SK-N-SH (cell line): ENCODE measurements around the gene ACAD11.

Experiments
- EP300 ChIP-seq, 2 experiments: IDR thresholded peaks; 2 replicates each; pipeline versions ENCODE4 v1.4.0 to v1.6.1; 2012; ENCODE audit warnings: borderline replicate concordance in 1 of 2, low read depth in 1 of 2, low read length in 1 of 2
- FOSL2 ChIP-seq: IDR thresholded peaks from 2 replicates; pipeline ENCODE4 v1.4.0; 2012; ENCODE audit warnings: low read depth, mild to moderate bottlenecking, moderate library complexity, borderline replicate concordance
- GABPA ChIP-seq: IDR thresholded peaks from 2 replicates; pipeline ENCODE4 v1.4.0; 2012; ENCODE audit warnings: low read depth, mild to moderate bottlenecking
- IRF3 ChIP-seq: fragments of 150-350 bp; IDR thresholded peaks from 2 replicates; pipeline ENCODE4 v1.6.1; 2016; ENCODE audit warnings: mild to moderate bottlenecking, low read depth, low read length
- MAX ChIP-seq: IDR thresholded peaks from 2 replicates; pipeline ENCODE4 v1.4.0; 2012; ENCODE audit warnings: low read depth
- NFIC ChIP-seq: IDR thresholded peaks from 2 replicates; pipeline ENCODE4 v1.4.0; 2012; ENCODE audit warnings: borderline replicate concordance
- RFX5 ChIP-seq: IDR thresholded peaks from 2 replicates; pipeline ENCODE4 v1.6.1; 2012; ENCODE audit warnings: mild to moderate bottlenecking, improper control_type of control experiment, low read length
- SIN3A ChIP-seq: IDR thresholded peaks from 2 replicates; pipeline ENCODE4 v1.6.1; 2012; ENCODE audit warnings: low read depth, mild to moderate bottlenecking, low read length, moderate library complexity, borderline replicate concordance
- SMC3 ChIP-seq: IDR thresholded peaks from 2 replicates; pipeline ENCODE4 v1.6.1; 2012; ENCODE audit warnings: low read depth, low read length, improper control_type of control experiment
- TAF1 ChIP-seq: IDR thresholded peaks from 2 replicates; pipeline ENCODE4 v1.6.1; 2012; ENCODE audit warnings: low read depth, mild to moderate bottlenecking, low read length, moderate library complexity, borderline replicate concordance
- ZBTB33 ChIP-seq: IDR thresholded peaks from 2 replicates; pipeline ENCODE4 v1.4.0; 2012; ENCODE audit warnings: low read depth, borderline replicate concordance
- TF ChIP-seq, protein P1 (sequence below): fragments of 200-600 bp; sonication (generic); IDR thresholded peaks from 2 replicates; pipeline ENCODE4 v1.6.1; 2017; ENCODE audit warnings: antibody characterized with exemption, mild to moderate bottlenecking, moderate library complexity

DNA sequence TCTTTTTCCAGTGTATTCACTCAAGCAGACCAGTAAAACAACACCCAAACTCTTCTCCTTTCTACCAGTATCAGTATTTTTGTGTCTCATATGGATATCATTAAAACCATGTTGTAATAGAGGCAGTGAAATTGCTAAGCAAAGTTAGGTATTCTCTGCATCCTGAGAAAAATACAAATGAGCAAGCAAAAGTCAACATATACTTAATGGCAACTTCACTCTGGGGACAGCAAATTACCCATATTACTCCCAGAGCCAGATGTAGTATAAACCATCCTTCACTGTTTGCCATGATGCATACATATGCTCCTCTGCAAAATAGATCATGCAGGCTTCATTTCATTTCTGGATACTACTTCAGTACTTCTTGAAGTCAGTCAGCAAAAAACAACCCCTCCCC is 22.6 kb upstream of the ACAD11 start:
- TF ChIP-seq MAX (no peak), FOSL2 (no peak), TAF1 (no peak), SMC3 (no peak), SIN3A (no peak), NFIC (no peak), EP300 (IDR thresholded peaks at IDR 0.05; ENCODE audit: borderline replicate concordance in 1 of 2, low read depth in 1 of 2, low read length in 1 of 2) (no peak), ZBTB33 (no peak), GABPA (no peak), RFX5 (no peak), IRF3 (no peak)
- TF ChIP-seq, protein P1, sequence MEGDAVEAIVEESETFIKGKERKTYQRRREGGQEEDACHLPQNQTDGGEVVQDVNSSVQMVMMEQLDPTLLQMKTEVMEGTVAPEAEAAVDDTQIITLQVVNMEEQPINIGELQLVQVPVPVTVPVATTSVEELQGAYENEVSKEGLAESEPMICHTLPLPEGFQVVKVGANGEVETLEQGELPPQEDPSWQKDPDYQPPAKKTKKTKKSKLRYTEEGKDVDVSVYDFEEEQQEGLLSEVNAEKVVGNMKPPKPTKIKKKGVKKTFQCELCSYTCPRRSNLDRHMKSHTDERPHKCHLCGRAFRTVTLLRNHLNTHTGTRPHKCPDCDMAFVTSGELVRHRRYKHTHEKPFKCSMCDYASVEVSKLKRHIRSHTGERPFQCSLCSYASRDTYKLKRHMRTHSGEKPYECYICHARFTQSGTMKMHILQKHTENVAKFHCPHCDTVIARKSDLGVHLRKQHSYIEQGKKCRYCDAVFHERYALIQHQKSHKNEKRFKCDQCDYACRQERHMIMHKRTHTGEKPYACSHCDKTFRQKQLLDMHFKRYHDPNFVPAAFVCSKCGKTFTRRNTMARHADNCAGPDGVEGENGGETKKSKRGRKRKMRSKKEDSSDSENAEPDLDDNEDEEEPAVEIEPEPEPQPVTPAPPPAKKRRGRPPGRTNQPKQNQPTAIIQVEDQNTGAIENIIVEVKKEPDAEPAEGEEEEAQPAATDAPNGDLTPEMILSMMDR = no peak
